Suppressor macrophage treated with lipopolysaccharide for 1 hour (primary cell): ENCODE measurements around the gene RUFY3.
"Not testable (repeated sequence)": the region's sequence is repeated elsewhere in the genome, so short reads cannot be mapped to it uniquely, and the experiment has no call there.

Experiments
- DNase-seq, 3 donors: peaks; one replicate each; pipeline ENCODE4 v3.0.0-alpha.2; 2020 to 2022

The RUFY3 gene

GRCh38 chr4:70705183-70706043 is 16.4 kb upstream of the RUFY3 start:
- peak; percentile 89 to 97 (median 91) for DNase-seq

GRCh38 chr4:70706044-70706461 is 15.7 kb upstream of the RUFY3 start:
- DNase-seq, result peak in 1 of 3 donors; percentile 21

DNA sequence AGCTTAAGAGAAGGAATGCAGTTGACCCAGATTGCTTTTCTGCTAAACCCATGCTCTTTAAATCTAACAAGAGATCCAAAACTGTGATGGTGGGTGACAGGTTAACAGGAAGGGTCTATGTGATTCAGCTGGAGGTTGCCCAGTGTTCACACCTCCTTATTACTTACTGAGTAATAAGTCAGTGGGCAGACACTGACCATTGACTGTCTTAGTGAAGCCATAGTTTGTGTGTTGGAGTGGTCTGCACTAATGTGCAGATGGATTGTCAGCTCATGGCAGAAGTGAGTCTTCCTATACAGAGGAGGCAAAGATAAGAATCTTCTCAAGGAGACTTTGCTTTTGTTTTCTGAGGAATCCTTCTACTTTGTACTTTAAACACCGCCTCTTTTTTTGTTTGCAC is 15.2 kb upstream of the RUFY3 start:
- peak in 2 of 3 donors; percentile 22 to 48 for DNase-seq

DNA sequence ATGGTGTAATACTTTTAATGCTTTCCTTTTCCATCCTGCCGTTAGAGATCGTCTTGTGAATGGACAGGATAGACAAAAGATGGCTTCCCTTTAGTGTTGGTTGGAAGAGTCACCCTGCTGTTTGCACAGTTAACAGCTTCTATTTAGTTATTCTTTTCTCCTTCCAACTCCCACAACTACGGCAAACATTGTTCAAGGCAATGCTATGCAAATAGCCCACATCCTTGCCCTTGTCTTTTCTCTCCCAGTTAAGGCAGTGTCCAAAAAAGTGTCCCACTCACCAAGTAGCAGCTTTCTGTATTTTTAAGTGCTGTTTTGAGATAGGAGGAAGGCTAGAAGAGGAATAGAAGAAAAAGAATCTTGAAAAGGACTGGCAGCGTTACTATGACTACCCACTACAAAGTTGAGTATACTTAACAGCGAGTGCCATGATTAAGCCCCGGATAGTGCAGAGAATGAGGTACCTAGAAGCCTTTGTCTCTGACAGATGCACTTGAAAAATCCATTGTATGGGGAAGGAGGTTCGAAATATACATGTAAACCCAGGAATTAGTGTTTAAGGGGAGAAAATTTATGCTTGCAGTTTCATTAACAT is 12.1 kb upstream of the RUFY3 start:
- no peak for DNase-seq

DNA sequence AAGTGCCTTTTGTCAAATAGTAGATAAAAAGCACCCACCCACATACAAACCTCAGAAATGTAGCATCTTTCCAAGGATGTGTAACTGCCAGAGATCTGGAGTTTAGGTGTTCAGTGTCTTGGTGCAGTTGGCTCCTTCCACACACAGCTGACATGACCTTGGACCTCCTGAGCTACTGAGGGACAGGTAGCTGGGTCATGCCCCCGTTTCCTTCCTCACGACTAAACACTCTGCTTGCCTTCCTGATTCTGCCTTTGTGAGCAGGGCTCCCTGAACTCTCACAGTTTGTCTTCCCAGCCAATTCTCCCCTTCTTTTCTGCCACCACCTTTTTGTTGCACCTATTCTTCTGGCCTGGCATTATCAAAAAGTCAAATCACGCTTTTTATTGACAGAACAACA is 10.2 kb upstream of the RUFY3 start:
- DNase-seq, result no peak

DNA sequence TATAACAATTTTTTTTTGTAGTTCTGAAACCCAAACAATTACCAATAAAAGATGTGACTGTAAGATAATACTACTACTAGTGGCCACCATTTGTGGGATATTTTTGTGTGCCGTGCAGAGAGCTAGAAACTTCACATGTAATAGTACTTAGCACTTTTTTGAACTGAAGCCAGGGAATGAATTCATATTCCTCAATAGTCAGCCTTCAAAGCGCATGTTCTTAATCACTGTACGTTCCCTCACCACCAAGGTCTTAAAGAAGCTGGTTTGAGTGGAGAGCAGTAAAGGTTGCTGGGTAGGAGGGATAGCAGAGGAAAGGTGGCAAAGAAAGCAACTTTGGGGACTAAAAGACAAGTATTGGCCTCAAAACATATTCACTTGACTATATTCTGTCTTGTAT is 9.6 kb upstream of the RUFY3 start:
- DNase-seq, result no peak

GRCh38 chr4:70712604-70713452 is 8.9 kb upstream of the RUFY3 start:
- DNase-seq, result peak in 2 of 3 donors; percentile 43 to 48

- DNase-seq, result peak; percentile 70 to 92 (median 86)
Observed at GRCh38 chr4:70713453-70714078, 8.2 kb upstream of the RUFY3 start.

GRCh38 chr4:70714079-70714887 is 7.5 kb upstream of the RUFY3 start:
- peak; percentile 70 to 78 (median 77) for DNase-seq

- peak; percentile 89 to 96 (median 96) for DNase-seq
Observed at GRCh38 chr4:70715097-70715496, 6.7 kb upstream of the RUFY3 start.

DNA sequence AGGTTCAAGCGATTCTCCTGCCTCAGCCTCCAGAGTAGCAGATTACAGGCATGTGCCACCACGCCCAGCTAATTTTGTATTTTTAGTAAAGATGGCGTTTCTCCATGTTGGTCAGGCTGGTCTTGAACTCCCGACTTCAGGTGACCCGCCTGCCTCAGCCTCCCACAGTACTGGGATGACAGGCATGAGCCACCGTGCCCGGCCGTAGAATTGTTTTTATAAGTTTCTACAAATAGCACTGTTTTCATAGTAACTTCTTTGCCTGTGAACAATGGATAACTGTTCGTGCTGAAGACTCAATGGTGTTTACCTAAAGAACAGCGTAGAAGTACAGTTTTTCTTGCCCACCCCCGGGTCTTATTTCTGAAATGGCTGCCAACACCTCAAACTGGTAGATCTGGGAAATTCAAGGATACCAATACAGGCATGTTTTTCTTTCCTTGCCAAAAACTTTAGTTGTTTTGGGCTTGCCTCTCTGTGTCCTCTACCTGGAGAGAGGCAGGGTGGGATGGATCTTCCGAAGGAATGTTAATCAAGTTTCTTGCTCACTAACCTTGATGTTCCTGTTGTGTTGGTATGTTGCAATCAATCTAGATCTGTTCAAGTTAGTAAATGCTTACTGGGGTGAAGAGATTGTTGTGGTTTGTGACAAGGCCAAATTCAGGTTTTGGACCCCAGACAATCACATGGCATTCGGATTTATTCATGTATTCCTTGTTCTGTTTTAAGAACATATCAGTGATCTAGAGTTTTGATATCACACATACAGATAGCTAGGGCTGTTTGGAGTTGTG is 2.8 kb upstream of the RUFY3 start:
- no peak for DNase-seq

GRCh38 chr4:70722199-70722791 is 531 bp downstream of the RUFY3 start:
- no peak for DNase-seq

- DNase-seq, result no peak
Observed at GRCh38 chr4:70724463-70724862, 2.7 kb downstream of the RUFY3 start.

- DNase-seq, result no peak
Observed at GRCh38 chr4:70725633-70726032, 3.9 kb downstream of the RUFY3 start.

DNA sequence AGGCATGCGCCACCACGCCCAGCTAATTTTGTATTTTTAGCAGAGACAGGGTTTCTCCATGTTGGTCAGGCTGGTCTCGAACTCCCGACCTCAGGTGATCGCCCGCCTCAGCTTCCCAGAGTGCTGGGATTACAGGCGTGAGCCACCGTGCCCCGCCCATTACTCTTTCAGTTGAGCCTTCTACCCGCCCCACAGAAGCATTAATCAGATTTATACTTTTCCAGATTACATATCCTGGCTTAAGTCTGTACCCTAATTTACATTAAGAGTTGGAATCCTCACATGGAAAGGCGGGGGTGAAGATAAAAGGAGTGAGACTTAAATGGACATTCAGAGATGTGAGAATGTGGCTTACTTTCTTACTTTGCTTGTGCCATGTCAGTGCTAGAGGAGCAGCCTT is 4.8 kb downstream of the RUFY3 start:
- DNase-seq, result not testable (repeated sequence)

DNA sequence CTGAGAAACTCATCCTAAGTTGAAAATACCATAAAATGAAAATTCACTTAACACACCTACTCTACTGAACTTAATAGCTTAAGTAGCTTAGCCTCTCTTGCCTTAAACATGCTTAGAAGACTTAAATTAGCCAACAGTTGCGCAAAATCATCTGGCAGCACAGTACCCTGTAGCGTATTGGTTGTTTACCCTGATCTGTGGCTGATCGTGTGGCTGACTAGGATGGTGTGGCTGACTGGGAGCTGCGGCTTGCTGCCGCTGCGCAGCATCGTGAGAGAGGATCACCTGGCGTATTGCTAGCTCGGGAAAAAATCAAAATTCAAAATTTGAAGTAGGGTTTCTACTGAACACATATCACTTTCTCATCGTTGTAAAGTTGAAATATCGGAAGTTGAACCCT is 6.3 kb downstream of the RUFY3 start:
- no peak for DNase-seq

DNA sequence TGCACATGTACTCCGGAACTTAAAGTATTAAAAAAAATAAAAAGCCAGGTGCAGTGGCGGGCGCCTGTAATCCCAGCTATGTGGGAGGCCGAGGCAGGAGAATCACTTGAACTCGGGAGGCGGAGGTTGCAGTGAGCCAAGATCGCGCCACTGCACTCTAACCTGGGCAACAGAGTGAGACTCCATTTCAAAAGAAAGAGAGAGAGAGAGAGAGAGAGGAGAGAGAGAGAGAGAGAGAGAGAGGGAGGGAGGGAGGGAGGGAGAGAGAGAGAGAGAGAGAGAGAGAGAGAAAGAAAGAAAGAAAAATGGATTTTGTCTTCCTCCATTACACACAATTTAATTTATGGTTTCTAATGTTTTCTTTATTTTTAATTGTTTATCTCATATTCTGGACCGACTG is 11.1 kb downstream of the RUFY3 start:
- DNase-seq, result not testable (repeated sequence)

DNA sequence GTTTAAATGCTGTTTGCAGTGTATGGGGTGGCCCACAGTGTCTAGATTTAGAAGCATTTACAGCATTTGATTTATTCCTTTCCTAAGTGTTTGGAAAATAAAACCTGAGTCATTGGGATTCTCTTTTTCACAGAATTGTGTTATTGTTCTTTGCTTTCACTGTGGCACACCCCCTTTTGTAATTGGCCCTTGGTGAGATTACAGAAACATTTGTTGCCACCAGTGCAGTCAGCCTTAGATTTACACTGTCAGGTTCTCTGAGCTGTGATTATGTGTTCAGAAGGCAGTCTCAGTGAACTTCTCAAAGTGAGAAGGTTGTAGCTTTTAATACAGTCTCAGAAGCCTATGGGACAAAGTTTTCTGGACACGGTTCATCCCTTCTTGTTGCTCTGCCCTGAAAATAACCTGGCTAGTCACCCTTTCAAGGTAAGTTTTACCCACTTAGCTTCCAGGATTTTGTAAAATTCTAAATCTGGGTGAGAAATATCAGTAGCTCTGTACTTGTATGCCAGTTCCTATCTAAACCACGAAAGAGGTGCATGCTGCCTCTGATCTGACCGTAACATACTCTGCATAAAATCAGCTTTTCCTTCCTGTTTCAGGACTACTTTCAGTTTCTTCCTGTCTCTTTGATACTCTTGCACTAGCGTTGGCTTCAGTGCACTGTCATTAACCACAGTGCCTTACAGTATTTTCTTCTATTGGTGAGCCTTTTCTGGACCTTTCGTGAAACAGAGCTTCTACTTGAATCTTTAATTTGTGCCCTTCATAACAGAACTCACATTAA is 12.6 kb downstream of the RUFY3 start:
- peak; percentile 65 to 83 (median 74) for DNase-seq

- no peak for DNase-seq
Observed at GRCh38 chr4:70734971-70735370, 13.2 kb downstream of the RUFY3 start.

DNA sequence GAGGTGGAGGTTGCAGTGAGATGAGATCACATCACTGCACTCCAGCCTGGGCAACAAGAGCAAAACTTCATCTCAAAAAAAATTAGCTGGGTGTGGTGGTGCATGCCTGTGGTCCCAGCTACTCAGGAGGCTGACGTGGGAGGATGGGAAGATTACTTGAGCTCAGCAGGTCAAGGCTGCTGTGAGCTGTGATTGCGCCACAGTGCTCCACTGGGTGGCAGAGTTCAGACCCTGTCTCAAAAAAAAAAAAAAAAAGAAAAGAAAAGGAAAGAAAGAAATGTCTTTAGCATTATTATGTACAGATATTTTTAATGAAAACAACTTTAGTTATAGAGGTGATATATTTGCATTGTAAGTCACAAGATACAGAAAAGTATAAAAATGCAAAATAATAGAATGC is 14.2 kb downstream of the RUFY3 start:
- DNase-seq, result peak; percentile 40 to 54 (median 44)
